HepG2 (cell line): ENCODE results near the gene MED25.

Experiments
- CBX5 ChIP-seq: sonication (generic); formaldehyde crosslinking; IDR thresholded peaks from 2 replicates; pipeline ENCODE4 v1.4.0; 2020; ENCODE audit warnings: missing genetic modification reagents, borderline replicate concordance
- ESRRA ChIP-seq: sonication (generic); formaldehyde crosslinking; IDR thresholded peaks from 2 replicates; pipeline ENCODE4 v1.5.1; 2020; ENCODE audit warnings: mild to moderate bottlenecking, low read depth, missing genetic modification reagents
- RBAK ChIP-seq: sonication (generic); formaldehyde crosslinking; IDR thresholded peaks from 2 replicates; pipeline ENCODE4 v1.5.1; 2020; ENCODE audit warnings: mild to moderate bottlenecking, missing genetic modification reagents
- ZNF562 ChIP-seq: sonication (generic); formaldehyde crosslinking; IDR thresholded peaks from 2 replicates; pipeline ENCODE4 v1.8.0; 2022; ENCODE audit warnings: missing genetic modification reagents, borderline replicate concordance
- TF ChIP-seq, protein P1 (sequence below): sonication (generic); formaldehyde crosslinking; IDR thresholded peaks from 2 replicates; pipeline ENCODE4 v1.5.0; 2020; ENCODE audit warnings: mild to moderate bottlenecking, missing genetic modification reagents, moderate library complexity

DNA sequence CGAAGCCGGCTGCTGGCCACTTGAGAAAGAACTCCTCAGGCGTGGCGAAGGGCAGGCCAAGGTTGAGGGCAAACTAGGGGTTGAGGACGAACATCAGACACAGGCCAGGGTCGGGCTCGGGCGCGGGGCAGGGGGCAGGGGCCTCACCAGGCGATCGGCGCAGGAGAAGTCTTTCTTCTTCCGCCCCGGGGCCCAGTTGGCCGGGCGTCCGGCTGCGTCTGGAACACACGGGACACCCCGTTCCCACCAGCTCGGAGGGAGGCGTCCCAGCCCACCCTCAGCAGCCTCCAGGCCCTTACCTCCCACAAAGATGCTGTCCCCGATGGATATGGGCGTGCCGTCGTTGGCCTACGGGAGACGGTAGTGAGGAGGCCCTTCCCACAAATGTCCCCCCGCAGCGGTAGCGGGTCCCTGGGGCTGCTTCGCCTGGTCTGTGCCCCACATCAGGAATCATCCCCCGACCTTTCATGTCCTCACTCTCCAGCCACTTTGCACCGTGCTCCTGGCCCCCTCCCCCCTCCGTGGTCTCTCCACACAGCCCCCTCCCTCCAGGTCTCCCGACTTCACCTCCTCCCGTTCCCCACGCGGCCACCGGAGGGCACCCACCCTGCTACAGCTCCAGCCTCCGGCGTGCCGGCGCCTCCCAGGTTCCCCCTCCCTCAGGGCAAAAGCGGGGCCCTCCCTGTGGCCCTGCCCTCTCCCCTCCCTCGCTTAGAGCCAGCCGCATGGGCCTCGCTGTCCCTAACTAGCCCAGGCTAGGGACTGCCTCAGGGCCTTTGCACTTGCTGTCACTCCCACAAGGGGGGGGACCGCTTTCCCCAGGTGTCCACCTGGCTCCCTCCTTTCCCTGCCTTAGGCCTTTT, 44.5 kb downstream of the MED25 start:
- TF ChIP-seq RBAK (CRISPR knock-in tag): no peak
- no peak for TF ChIP-seq ZNF562 (CRISPR knock-in tag)
- TF ChIP-seq ESRRA (CRISPR knock-in tag): no peak
- no peak for TF ChIP-seq CBX5 (CRISPR knock-in tag)
- TF ChIP-seq, protein P1, sequence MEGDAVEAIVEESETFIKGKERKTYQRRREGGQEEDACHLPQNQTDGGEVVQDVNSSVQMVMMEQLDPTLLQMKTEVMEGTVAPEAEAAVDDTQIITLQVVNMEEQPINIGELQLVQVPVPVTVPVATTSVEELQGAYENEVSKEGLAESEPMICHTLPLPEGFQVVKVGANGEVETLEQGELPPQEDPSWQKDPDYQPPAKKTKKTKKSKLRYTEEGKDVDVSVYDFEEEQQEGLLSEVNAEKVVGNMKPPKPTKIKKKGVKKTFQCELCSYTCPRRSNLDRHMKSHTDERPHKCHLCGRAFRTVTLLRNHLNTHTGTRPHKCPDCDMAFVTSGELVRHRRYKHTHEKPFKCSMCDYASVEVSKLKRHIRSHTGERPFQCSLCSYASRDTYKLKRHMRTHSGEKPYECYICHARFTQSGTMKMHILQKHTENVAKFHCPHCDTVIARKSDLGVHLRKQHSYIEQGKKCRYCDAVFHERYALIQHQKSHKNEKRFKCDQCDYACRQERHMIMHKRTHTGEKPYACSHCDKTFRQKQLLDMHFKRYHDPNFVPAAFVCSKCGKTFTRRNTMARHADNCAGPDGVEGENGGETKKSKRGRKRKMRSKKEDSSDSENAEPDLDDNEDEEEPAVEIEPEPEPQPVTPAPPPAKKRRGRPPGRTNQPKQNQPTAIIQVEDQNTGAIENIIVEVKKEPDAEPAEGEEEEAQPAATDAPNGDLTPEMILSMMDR (CRISPR knock-in tag): peak; percentile 55
